ENCODE measurements around the gene FAM171A1.

FAM171A1 gene

DNA sequence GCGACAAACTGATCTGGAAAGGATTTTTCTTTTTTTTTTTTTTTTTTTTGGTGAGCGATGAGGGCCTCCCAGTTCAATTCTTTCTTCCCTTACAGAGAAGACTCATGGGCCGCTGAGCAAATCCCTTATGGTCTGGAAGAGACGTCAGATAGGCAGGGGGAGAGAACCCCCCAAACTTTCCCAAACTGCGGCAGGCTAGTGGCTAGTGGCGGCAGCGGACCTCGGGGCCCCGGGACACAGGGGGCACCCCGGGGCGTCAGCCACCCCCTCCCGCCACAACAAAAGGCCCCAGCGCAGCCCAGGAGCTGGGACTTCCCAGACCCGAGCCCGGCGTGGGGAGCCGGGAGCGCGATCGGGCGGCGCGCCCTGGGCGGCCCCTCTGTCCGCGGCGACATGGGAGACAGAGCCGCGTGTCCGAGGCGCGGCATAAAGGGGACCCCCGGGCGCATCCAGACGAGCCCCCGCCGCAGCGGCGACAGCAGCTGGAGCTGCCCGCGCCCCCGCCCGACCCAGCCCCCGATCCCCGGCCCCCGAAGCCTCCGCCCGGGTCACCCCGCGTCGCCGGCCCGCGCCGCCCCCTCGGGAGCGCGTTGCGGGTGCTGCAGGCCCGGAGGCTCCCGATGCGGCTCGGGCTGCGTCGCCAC, 755 bp downstream of the FAM171A1 start:
- DNase-seq, result no peak

DNA sequence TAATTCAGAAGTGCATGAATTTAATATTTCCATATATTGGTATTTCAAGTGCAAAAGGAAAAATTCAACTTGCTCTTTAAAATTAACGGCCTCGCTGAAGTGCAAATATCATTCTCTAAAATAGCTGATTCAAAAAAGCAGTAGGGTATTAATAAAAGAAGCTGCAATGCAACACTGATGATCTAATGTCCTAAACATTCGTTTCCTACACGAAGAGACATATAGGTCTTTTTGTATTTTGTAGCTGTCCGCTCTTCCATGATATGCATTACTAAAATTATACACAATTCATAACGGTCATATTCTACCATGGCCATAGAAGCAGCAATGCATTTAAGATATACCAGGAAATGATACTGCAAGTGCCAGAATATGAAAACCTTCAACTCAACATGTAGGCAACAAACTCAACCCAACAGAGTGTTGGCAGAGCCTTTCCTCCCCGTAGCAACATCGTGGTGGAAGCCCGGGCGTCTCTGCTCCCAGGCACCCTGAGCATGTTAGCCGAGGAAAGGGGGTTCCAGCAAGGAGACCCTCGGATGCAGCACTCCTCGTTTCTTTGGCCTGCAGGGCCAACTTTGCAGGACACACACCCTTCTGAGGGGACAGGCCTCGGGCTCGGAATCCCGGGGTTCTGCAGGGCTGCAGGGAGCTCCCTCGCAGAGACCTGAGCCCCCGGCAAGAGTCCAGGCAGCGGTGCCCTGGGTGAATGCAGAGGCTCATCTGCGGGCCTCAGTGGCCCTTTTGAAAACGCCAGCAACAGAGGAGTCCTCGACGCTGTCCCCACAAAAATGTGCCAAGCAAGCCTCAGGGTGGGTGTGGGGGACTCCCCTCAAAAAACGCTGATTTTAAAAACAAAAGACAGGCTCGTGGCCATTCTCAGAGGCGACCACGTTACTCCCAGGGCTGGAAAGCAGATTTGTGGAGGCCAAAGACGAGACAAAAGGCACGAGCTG, 1.6 kb downstream of the FAM171A1 start:
- no peak for DNase-seq

- DNase-seq, result no peak
Observed at GRCh38 chr10:15368101-15368855, 2.8 kb downstream of the FAM171A1 start.

- DNase-seq, result no peak
Observed at GRCh38 chr10:15367296-15368085, 3.6 kb downstream of the FAM171A1 start.

GRCh38 chr10:15365692-15366091, 5.4 kb downstream of the FAM171A1 start:
- no peak for DNase-seq

GRCh38 chr10:15364001-15364400, 7.1 kb downstream of the FAM171A1 start:
- DNase-seq, result no peak

DNA sequence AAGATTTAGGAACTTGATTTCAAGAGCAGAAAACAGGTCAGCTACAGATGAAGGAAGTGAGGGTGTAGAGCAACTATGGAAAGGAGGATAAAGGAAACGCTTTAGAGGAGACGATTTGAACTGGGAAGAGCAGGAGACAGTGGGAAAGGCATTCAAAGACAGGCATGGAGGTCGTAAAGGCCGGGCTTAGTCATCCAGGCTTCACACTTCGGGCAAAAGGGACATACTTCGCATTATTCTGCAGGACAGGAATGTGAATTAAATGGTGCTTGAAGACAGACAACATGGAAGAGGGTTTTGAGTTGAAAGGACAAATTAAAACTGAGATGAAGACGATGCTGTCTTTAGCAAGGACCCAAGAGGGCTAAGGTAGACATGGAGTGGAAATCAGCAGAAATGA, 8.1 kb downstream of the FAM171A1 start:
- DNase-seq, result no peak

DNA sequence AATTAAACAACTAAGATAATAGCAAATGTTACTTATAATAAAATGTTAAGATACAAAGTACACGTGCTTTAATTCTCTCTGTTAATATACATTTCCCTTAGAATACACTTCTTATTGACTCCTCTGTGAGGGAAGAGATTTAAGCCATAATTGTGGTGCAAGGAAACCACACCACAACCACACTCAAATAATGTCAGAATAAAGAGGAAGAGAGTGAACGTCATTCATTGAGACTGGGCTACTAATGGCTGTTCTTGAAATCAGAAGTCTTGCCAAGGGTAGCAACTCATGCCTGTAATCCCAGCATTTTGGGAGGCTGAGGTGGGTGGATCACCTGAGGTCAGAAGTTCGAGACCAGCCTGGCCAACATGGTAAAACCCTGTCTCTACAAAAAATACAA, 10.0 kb downstream of the FAM171A1 start:
- DNase-seq, result no peak

- DNase-seq, result no peak
Observed at GRCh38 chr10:15360566-15360965, 10.5 kb downstream of the FAM171A1 start.

DNA sequence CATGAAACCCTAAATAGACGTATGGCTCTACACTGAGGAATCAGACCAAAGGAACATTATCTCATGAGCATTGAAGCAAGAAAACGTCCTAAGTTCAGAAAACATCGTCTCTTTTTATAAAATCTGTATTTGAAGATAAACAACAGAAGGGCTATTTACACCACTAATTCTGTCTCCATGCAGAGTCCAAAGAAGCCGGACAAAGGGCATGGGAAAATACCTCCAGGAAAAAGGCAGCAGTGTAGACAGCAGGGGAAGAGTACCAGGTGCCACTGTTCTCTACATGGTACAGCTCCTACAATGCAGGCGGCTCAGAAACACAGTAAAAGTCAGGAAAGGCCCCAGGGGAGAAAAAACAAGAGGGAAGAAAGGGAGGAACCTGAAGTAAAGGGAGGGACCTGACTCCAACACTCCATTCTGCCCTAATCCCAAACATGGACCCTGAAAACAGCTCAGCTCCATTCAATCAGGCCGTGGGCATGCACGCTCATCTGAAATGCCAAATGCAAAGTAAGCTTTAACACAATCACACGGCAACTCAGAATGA, 17.5 kb downstream of the FAM171A1 start:
- DNase-seq, result no peak

- no peak for DNase-seq
Observed at GRCh38 chr10:15352836-15353235, 18.3 kb downstream of the FAM171A1 start.

DNA sequence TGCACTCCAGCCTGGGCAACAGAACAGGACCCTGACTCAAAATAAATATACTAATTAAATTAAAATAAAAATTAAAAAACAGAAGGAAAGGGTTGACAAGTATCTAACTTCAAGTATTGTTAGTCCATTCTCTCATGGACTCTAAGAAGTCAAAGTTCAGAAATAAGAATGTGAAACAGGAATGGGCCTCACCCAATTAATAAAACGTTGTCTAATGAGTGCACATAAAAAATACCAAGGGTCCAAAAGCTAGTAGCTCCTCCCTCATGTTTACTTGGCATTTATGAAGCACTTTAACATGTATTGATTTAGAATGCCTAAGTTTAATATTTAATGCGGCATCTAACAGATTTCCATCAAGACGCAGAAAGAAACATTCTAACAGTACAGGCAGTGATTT, 18.9 kb downstream of the FAM171A1 start:
- no peak for DNase-seq

DNA sequence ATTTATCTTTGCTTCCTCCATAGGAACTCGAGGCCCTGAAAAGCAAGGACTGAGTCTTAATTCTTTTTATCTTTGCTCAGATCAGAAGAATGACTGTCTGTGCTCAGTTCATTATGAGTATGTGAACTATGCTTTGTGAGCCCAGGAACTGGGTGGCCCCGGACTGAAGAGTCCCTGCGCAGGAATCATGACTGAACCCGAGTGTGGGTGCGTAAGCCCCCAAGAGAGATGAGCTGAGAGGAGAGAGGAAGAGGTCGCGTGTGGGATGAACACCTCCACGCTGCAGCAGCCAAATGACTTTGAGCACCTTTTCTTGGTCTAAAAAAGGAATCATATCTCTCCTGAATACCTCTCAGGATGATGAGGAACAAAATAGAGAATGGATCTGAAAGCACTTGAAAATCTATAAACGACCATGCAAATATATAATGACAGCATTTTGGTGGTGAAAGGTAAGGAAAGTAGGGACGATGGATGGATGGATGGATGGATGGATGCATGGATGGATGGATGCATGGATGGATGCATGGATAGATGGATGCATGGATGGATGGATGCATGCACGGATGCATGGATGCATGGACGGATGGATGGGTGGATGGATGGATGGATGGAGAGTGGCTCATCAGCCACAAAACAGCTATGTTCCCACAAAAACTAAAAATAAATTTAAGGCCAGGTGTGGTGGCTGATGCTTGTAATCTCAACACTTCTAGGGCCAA, 19.8 kb downstream of the FAM171A1 start:
- no peak for DNase-seq

- no peak for DNase-seq
Observed at GRCh38 chr10:15349112-15349511, 22.0 kb downstream of the FAM171A1 start.

- DNase-seq, result no peak
Observed at GRCh38 chr10:15348579-15348978, 22.5 kb downstream of the FAM171A1 start.

GRCh38 chr10:15347150-15347549, 23.9 kb downstream of the FAM171A1 start:
- no peak for DNase-seq

GRCh38 chr10:15346440-15347141, 24.5 kb downstream of the FAM171A1 start:
- no peak for DNase-seq

DNA sequence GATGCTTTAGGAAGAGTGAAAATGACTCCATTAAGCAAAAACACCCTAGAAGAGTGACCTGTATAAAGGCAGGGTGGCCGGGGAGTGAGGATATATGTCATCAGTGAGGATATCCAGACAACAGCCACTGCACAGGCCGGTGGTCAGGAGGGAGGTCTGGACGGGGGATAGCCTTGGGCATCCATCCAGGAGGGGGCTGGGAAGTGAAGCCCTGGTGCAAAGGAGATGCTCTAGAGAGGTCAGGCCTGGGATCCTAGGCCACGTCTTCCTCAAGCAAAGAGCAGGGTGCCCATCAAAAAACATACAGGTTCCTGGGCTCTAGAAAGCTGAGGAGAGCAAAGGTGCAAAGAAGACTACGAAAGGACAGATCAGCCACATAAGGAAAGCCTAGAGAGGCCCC, 25.6 kb downstream of the FAM171A1 start:
- DNase-seq, result no peak

DNA sequence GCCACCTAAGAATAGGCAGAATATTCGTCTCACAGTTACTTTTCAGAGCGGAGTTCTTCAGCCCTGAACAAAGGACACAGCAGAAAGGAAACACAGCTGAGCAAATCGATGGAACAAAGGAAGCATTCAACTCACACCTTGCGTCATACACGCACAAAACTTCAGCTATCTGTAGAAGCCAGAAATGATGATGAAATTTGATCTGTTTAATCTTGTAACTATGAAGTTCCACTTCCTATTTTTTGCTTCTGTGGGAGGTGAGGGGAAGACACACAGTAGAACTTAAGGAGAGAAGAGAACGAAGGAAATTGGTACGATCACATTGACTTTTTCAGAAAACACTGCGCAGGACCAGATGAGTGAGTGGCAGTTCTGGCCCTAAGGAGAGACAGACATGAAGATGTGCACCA, 26.2 kb downstream of the FAM171A1 start:
- no peak for DNase-seq

DNA sequence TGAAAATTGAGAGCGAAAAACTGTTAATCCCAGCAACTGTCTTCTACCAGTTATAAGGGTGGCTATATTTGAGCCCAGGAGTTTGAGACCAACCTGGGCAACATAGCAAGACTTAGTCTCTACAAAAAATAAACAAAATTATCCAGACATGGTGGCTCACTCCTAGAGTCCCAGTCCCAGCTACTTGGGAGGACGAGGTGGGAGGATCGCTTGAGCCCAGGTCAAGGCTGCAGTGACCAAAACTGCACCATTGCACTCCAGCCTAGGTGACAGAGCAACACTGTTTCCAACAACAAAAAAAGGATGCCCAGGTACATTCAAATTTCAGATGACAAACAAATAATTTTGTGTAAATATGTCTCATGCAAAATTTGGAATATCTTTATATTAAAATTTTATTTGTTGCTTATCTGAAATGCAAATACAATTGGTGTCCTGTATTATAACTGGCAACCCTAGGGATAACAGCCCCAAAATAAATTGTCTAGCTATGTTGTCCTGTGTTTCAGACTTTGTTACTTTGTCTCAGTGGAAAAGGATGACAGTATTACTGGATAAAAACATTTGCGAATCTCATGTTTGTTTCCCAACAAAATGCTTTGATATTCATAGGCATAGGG, 26.7 kb downstream of the FAM171A1 start:
- DNase-seq, result no peak

DNA sequence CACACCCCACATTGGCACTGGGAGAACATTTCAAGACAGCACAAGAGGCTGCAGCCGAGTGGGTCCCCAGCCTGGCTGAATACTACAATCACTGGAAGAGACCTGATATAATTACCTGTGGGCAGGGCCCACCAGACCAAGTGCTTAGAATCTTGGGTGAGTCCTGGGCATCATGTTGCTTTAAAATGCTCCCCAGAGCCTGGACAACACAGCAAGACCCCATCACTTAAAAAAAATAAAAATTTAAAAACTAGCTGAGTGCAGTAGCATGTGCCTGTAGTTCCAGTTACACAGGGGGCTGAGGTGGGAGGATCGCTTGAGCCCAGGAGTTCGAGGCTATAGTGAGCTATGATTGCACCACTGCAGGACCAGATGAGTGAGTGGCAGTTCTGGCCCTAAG, 28.1 kb downstream of the FAM171A1 start:
- no peak for DNase-seq

Data from NCI-H2029 (cell line).